GM12878 (cell line): Measurements from ENCODE around the gene MGME1. TPM values are rescaled to one million over a fixed set of nuclear protein-coding genes. Genes with fewer than 3 reads are reported as not detected.

Experiments used
- BHLHE40 ChIP-seq, 2 experiments: fragments of 450-650 bp in 1 of 2; IDR thresholded peaks; 2 replicates each; pipeline ENCODE4 v1.6.1; 2011 to 2017; ENCODE audit warnings: low read depth in 2 of 2, borderline replicate concordance in 1 of 2, improper control_type of control experiment in 1 of 2, low read length in 1 of 2, mild to moderate bottlenecking in 1 of 2
- CHD4 ChIP-seq: fragments of 200-600 bp; sonication (generic); IDR thresholded peaks from 2 replicates; pipeline ENCODE4 v1.6.1; 2016; ENCODE audit warnings: mild to moderate bottlenecking
- NRF1 ChIP-seq: conservative IDR thresholded peaks from 2 replicates; pipeline ENCODE4 v1.6.1; 2011; ENCODE audit warnings: mild to moderate bottlenecking, low read depth, low read length, improper control_type of control experiment
- PML ChIP-seq: IDR thresholded peaks from 2 replicates; pipeline ENCODE4 v1.6.1; 2012; ENCODE audit warnings: low read length, inconsistent platforms
- STAT1 ChIP-seq: fragments of 450-650 bp; conservative IDR thresholded peaks from 2 replicates; pipeline ENCODE4 v1.6.1; 2014; ENCODE audit warnings: antibody characterized with exemption, mild to moderate bottlenecking
- polyA plus RNA-seq, 11 experiments: library from polyadenylated mRNA; depleted of rRNA in 4 of 11; unstranded in 6 of 11; stranded (reverse) in 5 of 11; fragments of >200 nt; fragmentation: Nextera tagmentation in 4 of 11; fragmentation: Illumina TruSeq in 1 of 11; extraction: Ambion mirVana in 4 of 11; extraction: Trizol in 1 of 11; gene quantifications; 1 replicate in 1 of 11; 2 replicates in 10 of 11; pipeline versions ENCODE4 v1.2.1 to v1.2.3, GENCODE V29; 2011 to 2016; ENCODE audit warnings: inconsistent platforms in 2 of 11, missing spikeins in 2 of 11, low read depth in 1 of 11
- total RNA-seq, 4 experiments: library from RNA; depleted of rRNA in 3 of 4; stranded (reverse); fragments of >200 nt in 3 of 4; fragmentation: Illumina TruSeq in 1 of 4; extraction: Trizol in 1 of 4; gene quantifications; 2 replicates each; pipeline versions ENCODE4 v1.2.1 to v1.2.3, GENCODE V29; 2013 to 2021
- TF ChIP-seq, protein P1 (sequence below): fragments of 450-650 bp; IDR thresholded peaks from 2 replicates; pipeline ENCODE4 v1.6.1; 2016; ENCODE audit warnings: mild to moderate bottlenecking
- TF ChIP-seq, protein P2 (sequence below): IDR thresholded peaks from 2 replicates; pipeline ENCODE4 v1.6.1; 2012; ENCODE audit warnings: low read length, inconsistent platforms
- TF ChIP-seq, protein P3 (sequence below), 3 experiments: IDR thresholded peaks in 2 of 3; conservative IDR thresholded peaks in 1 of 3; 2 replicates each; pipeline ENCODE4 v1.5.1; 2011; ENCODE audit warnings: low read depth in 3 of 3, low read length in 3 of 3, mild to moderate bottlenecking in 3 of 3, control low read depth in 2 of 3, moderate library complexity in 2 of 3, inconsistent platforms in 1 of 3, mixed read lengths in 1 of 3; ENCODE audit not compliant: control insufficient read depth in 2 of 3, insufficient read depth in 1 of 3; ENCODE audit errors: extremely low read depth in 1 of 3
- TF ChIP-seq, protein P4 (sequence below): fragments of 450-650 bp; formaldehyde crosslinking; IDR thresholded peaks from 2 replicates; pipeline ENCODE4 v1.4.0; 2020; ENCODE audit warnings: mild to moderate bottlenecking, moderate library complexity
- TF ChIP-seq, protein P5 (sequence below): IDR thresholded peaks from 2 replicates; pipeline ENCODE4 v1.6.1; 2012; ENCODE audit warnings: improper control_type of control experiment, low read depth, low read length; ENCODE audit not compliant: insufficient replicate concordance

The MGME1 gene
- total and polyA plus RNA-seq, 10 of the 15 experiments (the other 5 are each of a cell fraction or from before 2014, with no cell fraction given): 13.4 to 44.8 (median 30.6) TPM

DNA sequence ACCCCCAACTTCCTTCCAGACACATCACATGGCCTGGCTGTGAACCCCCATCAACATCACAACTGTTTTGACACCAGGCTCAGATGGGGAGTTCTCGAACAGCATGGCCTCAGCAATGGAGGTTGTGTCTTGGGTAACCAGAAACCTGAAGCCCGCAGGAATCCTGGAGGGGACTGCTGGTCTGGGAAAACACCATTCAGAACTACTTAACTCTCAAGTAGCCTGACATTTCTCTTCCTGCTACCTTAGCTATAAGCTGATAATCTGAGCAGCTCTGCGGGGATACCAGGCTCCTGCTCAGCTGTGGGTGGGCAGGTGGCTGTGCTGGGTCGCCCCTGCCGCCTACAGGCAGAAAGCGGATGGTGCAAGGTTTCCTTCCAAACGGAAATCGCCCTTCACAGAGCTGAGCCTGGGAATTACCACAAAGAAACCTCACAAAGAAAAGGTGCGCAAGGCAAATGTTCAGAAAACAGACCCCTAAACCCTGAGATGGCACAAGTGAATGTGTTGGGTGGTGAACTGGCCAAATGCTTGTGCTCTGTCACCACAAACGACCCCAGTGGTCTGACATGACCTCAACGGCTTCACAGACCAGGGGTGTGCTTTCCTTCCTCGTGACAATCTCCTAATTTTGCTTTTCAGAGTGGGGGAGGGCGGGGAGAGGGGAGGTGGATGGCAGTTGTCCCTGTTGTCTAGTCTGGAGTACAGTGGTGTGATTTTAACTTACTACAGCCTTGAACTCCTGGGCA is 29.8 kb upstream of the MGME1 start (continued):
- TF ChIP-seq, protein P1, sequence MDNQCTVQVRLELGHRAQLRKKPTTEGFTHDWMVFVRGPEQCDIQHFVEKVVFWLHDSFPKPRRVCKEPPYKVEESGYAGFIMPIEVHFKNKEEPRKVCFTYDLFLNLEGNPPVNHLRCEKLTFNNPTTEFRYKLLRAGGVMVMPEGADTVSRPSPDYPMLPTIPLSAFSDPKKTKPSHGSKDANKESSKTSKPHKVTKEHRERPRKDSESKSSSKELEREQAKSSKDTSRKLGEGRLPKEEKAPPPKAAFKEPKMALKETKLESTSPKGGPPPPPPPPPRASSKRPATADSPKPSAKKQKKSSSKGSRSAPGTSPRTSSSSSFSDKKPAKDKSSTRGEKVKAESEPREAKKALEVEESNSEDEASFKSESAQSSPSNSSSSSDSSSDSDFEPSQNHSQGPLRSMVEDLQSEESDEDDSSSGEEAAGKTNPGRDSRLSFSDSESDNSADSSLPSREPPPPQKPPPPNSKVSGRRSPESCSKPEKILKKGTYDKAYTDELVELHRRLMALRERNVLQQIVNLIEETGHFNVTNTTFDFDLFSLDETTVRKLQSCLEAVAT: 0 out of 2 replicates have a peak, but pooled peaks have one; percentile 23
- TF ChIP-seq, protein P2, sequence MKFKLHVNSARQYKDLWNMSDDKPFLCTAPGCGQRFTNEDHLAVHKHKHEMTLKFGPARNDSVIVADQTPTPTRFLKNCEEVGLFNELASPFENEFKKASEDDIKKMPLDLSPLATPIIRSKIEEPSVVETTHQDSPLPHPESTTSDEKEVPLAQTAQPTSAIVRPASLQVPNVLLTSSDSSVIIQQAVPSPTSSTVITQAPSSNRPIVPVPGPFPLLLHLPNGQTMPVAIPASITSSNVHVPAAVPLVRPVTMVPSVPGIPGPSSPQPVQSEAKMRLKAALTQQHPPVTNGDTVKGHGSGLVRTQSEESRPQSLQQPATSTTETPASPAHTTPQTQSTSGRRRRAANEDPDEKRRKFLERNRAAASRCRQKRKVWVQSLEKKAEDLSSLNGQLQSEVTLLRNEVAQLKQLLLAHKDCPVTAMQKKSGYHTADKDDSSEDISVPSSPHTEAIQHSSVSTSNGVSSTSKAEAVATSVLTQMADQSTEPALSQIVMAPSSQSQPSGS: 0 out of 2 replicates have a peak, but pooled peaks have one; percentile 43
- TF ChIP-seq, protein P3, sequence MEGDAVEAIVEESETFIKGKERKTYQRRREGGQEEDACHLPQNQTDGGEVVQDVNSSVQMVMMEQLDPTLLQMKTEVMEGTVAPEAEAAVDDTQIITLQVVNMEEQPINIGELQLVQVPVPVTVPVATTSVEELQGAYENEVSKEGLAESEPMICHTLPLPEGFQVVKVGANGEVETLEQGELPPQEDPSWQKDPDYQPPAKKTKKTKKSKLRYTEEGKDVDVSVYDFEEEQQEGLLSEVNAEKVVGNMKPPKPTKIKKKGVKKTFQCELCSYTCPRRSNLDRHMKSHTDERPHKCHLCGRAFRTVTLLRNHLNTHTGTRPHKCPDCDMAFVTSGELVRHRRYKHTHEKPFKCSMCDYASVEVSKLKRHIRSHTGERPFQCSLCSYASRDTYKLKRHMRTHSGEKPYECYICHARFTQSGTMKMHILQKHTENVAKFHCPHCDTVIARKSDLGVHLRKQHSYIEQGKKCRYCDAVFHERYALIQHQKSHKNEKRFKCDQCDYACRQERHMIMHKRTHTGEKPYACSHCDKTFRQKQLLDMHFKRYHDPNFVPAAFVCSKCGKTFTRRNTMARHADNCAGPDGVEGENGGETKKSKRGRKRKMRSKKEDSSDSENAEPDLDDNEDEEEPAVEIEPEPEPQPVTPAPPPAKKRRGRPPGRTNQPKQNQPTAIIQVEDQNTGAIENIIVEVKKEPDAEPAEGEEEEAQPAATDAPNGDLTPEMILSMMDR (IDR thresholded peaks at IDR 0.05 in 2 of 3, conservative IDR thresholded peaks at IDR 0.05 in 1 of 3; ENCODE audit: control insufficient read depth in 2 of 3, extremely low read depth in 1 of 3, insufficient read depth in 1 of 3, low read depth in 3 of 3, low read length in 3 of 3): peak; percentile 97 to 99 (median 97)
- TF ChIP-seq, protein P4, sequence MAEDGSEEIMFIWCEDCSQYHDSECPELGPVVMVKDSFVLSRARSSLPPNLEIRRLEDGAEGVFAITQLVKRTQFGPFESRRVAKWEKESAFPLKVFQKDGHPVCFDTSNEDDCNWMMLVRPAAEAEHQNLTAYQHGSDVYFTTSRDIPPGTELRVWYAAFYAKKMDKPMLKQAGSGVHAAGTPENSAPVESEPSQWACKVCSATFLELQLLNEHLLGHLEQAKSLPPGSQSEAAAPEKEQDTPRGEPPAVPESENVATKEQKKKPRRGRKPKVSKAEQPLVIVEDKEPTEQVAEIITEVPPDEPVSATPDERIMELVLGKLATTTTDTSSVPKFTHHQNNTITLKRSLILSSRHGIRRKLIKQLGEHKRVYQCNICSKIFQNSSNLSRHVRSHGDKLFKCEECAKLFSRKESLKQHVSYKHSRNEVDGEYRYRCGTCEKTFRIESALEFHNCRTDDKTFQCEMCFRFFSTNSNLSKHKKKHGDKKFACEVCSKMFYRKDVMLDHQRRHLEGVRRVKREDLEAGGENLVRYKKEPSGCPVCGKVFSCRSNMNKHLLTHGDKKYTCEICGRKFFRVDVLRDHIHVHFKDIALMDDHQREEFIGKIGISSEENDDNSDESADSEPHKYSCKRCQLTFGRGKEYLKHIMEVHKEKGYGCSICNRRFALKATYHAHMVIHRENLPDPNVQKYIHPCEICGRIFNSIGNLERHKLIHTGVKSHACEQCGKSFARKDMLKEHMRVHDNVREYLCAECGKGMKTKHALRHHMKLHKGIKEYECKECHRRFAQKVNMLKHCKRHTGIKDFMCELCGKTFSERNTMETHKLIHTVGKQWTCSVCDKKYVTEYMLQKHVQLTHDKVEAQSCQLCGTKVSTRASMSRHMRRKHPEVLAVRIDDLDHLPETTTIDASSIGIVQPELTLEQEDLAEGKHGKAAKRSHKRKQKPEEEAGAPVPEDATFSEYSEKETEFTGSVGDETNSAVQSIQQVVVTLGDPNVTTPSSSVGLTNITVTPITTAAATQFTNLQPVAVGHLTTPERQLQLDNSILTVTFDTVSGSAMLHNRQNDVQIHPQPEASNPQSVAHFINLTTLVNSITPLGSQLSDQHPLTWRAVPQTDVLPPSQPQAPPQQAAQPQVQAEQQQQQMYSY: no peak
- TF ChIP-seq PML (0 out of 2 replicates have a peak, but pooled peaks have one; percentile 15), STAT1 (peak; percentile 90), BHLHE40 (IDR thresholded peaks at IDR 0.05; ENCODE audit: borderline replicate concordance in 1 of 2, low read depth in 2 of 2, low read length in 1 of 2) (peak in 1 of 2 experiments; percentile 52; a peak in 2 of 4 replicates), CHD4 (no peak), NRF1 (0 out of 2 replicates have a peak, but pooled peaks have one; percentile 4)
- TF ChIP-seq, protein P5, sequence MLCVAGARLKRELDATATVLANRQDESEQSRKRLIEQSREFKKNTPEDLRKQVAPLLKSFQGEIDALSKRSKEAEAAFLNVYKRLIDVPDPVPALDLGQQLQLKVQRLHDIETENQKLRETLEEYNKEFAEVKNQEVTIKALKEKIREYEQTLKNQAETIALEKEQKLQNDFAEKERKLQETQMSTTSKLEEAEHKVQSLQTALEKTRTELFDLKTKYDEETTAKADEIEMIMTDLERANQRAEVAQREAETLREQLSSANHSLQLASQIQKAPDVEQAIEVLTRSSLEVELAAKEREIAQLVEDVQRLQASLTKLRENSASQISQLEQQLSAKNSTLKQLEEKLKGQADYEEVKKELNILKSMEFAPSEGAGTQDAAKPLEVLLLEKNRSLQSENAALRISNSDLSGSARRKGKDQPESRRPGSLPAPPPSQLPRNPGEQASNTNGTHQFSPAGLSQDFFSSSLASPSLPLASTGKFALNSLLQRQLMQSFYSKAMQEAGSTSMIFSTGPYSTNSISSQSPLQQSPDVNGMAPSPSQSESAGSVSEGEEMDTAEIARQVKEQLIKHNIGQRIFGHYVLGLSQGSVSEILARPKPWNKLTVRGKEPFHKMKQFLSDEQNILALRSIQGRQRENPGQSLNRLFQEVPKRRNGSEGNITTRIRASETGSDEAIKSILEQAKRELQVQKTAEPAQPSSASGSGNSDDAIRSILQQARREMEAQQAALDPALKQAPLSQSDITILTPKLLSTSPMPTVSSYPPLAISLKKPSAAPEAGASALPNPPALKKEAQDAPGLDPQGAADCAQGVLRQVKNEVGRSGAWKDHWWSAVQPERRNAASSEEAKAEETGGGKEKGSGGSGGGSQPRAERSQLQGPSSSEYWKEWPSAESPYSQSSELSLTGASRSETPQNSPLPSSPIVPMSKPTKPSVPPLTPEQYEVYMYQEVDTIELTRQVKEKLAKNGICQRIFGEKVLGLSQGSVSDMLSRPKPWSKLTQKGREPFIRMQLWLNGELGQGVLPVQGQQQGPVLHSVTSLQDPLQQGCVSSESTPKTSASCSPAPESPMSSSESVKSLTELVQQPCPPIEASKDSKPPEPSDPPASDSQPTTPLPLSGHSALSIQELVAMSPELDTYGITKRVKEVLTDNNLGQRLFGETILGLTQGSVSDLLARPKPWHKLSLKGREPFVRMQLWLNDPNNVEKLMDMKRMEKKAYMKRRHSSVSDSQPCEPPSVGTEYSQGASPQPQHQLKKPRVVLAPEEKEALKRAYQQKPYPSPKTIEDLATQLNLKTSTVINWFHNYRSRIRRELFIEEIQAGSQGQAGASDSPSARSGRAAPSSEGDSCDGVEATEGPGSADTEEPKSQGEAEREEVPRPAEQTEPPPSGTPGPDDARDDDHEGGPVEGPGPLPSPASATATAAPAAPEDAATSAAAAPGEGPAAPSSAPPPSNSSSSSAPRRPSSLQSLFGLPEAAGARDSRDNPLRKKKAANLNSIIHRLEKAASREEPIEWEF: no peak
- TF ChIP-seq, all 136 proteins: peak for 20
